K562 (cell line): ENCODE data around the gene PRKCG. TPM values are rescaled to one million over a fixed set of nuclear protein-coding genes. Genes with fewer than 3 reads are reported as not detected.

Source experiments
- AFF1 ChIP-seq, 2 experiments: fragments of 450-650 bp; IDR thresholded peaks; 2 replicates each; pipeline ENCODE4 v1.6.1; 2018; ENCODE audit warnings: mild to moderate bottlenecking in 2 of 2, low read depth in 1 of 2; ENCODE audit not compliant: partially characterized antibody in 2 of 2
- CHD7 ChIP-seq: fragments of 200-600 bp; sonication (generic); IDR thresholded peaks from one replicate; pipeline ENCODE4 v1.6.1; 2012; ENCODE audit warnings: mild to moderate bottlenecking, low read depth, low read length, inconsistent platforms
- LARP7 ChIP-seq: fragments of 450-650 bp; IDR thresholded peaks from 2 replicates; pipeline ENCODE4 v1.6.1; 2016
- POLR3G ChIP-seq: IDR thresholded peaks from 2 replicates; pipeline ENCODE4 v1.6.1; 2011; ENCODE audit not compliant: insufficient read length, insufficient replicate concordance; ENCODE audit errors: extremely low read depth
- RBM39 ChIP-seq: fragments of 200-400 bp; formaldehyde crosslinking; optimal IDR thresholded peaks from 2 replicates; pipeline ENCODE3; 2018; ENCODE audit warnings: low read depth, low read length
- STAT6 ChIP-seq: sonication (generic); formaldehyde crosslinking; IDR thresholded peaks from 2 replicates; pipeline ENCODE4 v1.8.1; 2023; ENCODE audit warnings: mild to moderate bottlenecking, missing genetic modification reagents
- ZBTB7A ChIP-seq: IDR thresholded peaks from 2 replicates; pipeline ENCODE4 v1.6.1; 2011; ENCODE audit warnings: low read depth, mild to moderate bottlenecking, low read length, moderate library complexity, borderline replicate concordance; ENCODE audit not compliant: control insufficient read depth
- ZNF133 ChIP-seq: fragments of 250-450 bp; sonication (Bioruptor Pico); IDR thresholded peaks from 2 replicates; pipeline ENCODE4 v1.4.0; 2020; ENCODE audit warnings: mild to moderate bottlenecking
- ZNF668 ChIP-seq: fragments of 250-450 bp; sonication (Bioruptor Pico); IDR thresholded peaks from 2 replicates; pipeline ENCODE4 v1.8.0; 2022; ENCODE audit warnings: mild to moderate bottlenecking, inconsistent platforms
- ZNF76 ChIP-seq: fragments of 250-450 bp; sonication (Bioruptor Pico); IDR thresholded peaks from 2 replicates; pipeline ENCODE4 v1.4.0; 2020; ENCODE audit warnings: mild to moderate bottlenecking, moderate library complexity, borderline replicate concordance
- polyA plus RNA-seq, 8 experiments: library from polyadenylated mRNA; depleted of rRNA in 4 of 8; stranded (reverse) in 5 of 8; unstranded in 3 of 8; fragments of >200 nt; fragmentation: Nextera tagmentation in 2 of 8; fragmentation: Illumina TruSeq in 1 of 8; extraction: Ambion mirVana in 2 of 8; extraction: Trizol in 1 of 8; gene quantifications; 2 replicates each; pipeline versions ENCODE4 v1.2.1 to v1.2.3, GENCODE V29; 2011 to 2014; ENCODE audit warnings: inconsistent platforms in 1 of 8, missing spikeins in 1 of 8
- total RNA-seq, 7 experiments: library from RNA; depleted of rRNA in 6 of 7; stranded (reverse); fragments of >200 nt in 6 of 7; fragmentation: Illumina TruSeq in 2 of 7; extraction: Trizol in 2 of 7; gene quantifications; 2 replicates each; pipeline versions ENCODE4 v1.2.1 to v1.2.3, GENCODE V29; 2011 to 2021; ENCODE audit warnings: low replicate concordance in 1 of 7

The PRKCG gene
- total and polyA plus RNA-seq, 9 of the 15 experiments (the other 6 are each of a cell fraction or from before 2014, with no cell fraction given), result not detected

GRCh38 chr19:53927739-53928138, 45.7 kb downstream of the PRKCG start (continued):
- TF ChIP-seq STAT6 (CRISPR knock-in tag) (no peak), RBM39 (no peak), LARP7 (no peak), AFF1 (IDR thresholded peaks at IDR 0.05; ENCODE audit: low read depth in 1 of 2, partially characterized antibody in 2 of 2) (peak in 1 of 2 experiments; percentile 93), ZNF76 (CRISPR knock-in tag) (no peak), ZBTB7A (no peak), CHD7 (no peak), ZNF668 (CRISPR knock-in tag) (no peak), ZNF133 (CRISPR knock-in tag) (no peak), POLR3G (no peak)
